Neural crest cell (in vitro differentiated cells): ENCODE results near the gene LYPD4. TPM values are rescaled to one million over a fixed set of nuclear protein-coding genes. Genes with fewer than 3 reads are reported as not detected.

Experiments
- DNase-seq: peaks from one replicate; pipeline ENCODE4 v3.0.0; 2021; ENCODE audit warnings: low read depth, mixed read lengths, low spot score
- H3K27ac Mint-ChIP-seq: one replicate; pipeline ENCODE4 v1.8.0; 2021; ENCODE audit warnings: mild to moderate bottlenecking, mixed read lengths; ENCODE audit not compliant: unreplicated experiment
- H3K27me3 Mint-ChIP-seq: 2 replicates; pipeline ENCODE4 v1.8.0; 2021; ENCODE audit warnings: low read depth, mild to moderate bottlenecking, mixed read lengths
- H3K36me3 Mint-ChIP-seq: 2 replicates; pipeline ENCODE4 v1.8.0; 2021; ENCODE audit warnings: low read depth, mild to moderate bottlenecking, mixed read lengths
- H3K4me1 Mint-ChIP-seq: 2 replicates; pipeline ENCODE4 v1.8.0; 2021; ENCODE audit warnings: mixed read lengths
- H3K4me3 Mint-ChIP-seq: one replicate; pipeline ENCODE4 v1.8.0; 2021; ENCODE audit warnings: mild to moderate bottlenecking, mixed read lengths
- H3K9me3 Mint-ChIP-seq: 2 replicates; pipeline ENCODE4 v1.8.0; 2021; ENCODE audit warnings: mixed read lengths
- CTCF ChIP-seq: fragments of 200-600 bp; sonication (generic); conservative IDR thresholded peaks from 2 replicates; pipeline ENCODE4 v1.5.0; 2021; ENCODE audit warnings: antibody characterized with exemption, mild to moderate bottlenecking
- total RNA-seq: library from RNA; stranded (reverse); gene quantifications from 2 replicates; pipeline ENCODE4 v1.2.1, GENCODE V29; 2021

The LYPD4 gene
- total RNA-seq, 1 donor from 2014 or later, result not detected

GRCh38 chr19:41851456-41851855 is 7.0 kb upstream of the LYPD4 start:
- peaks cover 90% of the 10 kb centered on the region for H3K27me3 Mint-ChIP-seq
- H3K4me1 Mint-ChIP-seq, result no peaks in the 10 kb centered on the region
- no peak overlapping the region for H3K4me3 Mint-ChIP-seq
- H3K9me3 Mint-ChIP-seq, result no peaks in the 10 kb centered on the region
- no peak for TF ChIP-seq CTCF
- DNase-seq, result no peak
- no peak overlapping the region for H3K27ac Mint-ChIP-seq
- H3K36me3 Mint-ChIP-seq, result no peaks in the 10 kb centered on the region

GRCh38 chr19:41850381-41850780 is 5.9 kb upstream of the LYPD4 start:
- Mint-ChIP-seq H3K4me1 (no peaks in the 10 kb centered on the region), H3K27me3 (peaks cover 92% of the 10 kb centered on the region), H3K27ac (no peak overlapping the region), H3K9me3 (no peaks in the 10 kb centered on the region), H3K4me3 (no peak overlapping the region), H3K36me3 (no peaks in the 10 kb centered on the region)
- TF ChIP-seq CTCF, result no peak
- DNase-seq, result no peak

- Mint-ChIP-seq H3K27me3 (peaks cover 90% of the 10 kb centered on the region), H3K4me1 (no peaks in the 10 kb centered on the region), H3K4me3 (no peak overlapping the region), H3K9me3 (no peaks in the 10 kb centered on the region), H3K27ac (no peak overlapping the region), H3K36me3 (no peaks in the 10 kb centered on the region)
- TF ChIP-seq CTCF, result no peak
- no peak for DNase-seq
Measured at GRCh38 chr19:41849067-41849466, 4.6 kb upstream of the LYPD4 start.

GRCh38 chr19:41848666-41849065 is 4.2 kb upstream of the LYPD4 start:
- DNase-seq, result no peak
- Mint-ChIP-seq H3K27ac (no peak overlapping the region), H3K36me3 (no peaks in the 10 kb centered on the region), H3K27me3 (peaks cover 90% of the 10 kb centered on the region), H3K9me3 (no peaks in the 10 kb centered on the region), H3K4me1 (no peaks in the 10 kb centered on the region), H3K4me3 (no peak overlapping the region)
- no peak for TF ChIP-seq CTCF

GRCh38 chr19:41847351-41848105 is 3.0 kb upstream of the LYPD4 start:
- H3K4me3 Mint-ChIP-seq, result no peak overlapping the region
- H3K9me3 Mint-ChIP-seq, result no peaks in the 10 kb centered on the region
- no peak overlapping the region for H3K27ac Mint-ChIP-seq
- TF ChIP-seq CTCF, result no peak
- no peaks in the 10 kb centered on the region for H3K4me1 Mint-ChIP-seq
- no peaks in the 10 kb centered on the region for H3K36me3 Mint-ChIP-seq
- peaks cover 88% of the 10 kb centered on the region for H3K27me3 Mint-ChIP-seq
- DNase-seq, result no peak
